HCT116 (cell line): ENCODE data around the gene CACNA1C. TPM values are rescaled to one million over a fixed set of nuclear protein-coding genes. Genes with fewer than 3 reads are reported as not detected.

ENCODE experiments used
- ATAC-seq: fragments of 200-7000 bp; cut with Tn5 transposase; 2 replicates; pipeline ENCODE4 v1.9.1; 2020; ENCODE audit warnings: mild to moderate bottlenecking, moderate library complexity
- BruUV-seq: library from RNA; stranded (reverse); fragments of 400-500 nt; replicated peaks from 2 replicates; lab custom pipeline; 2021; lab: Mats Ljungman, UMichigan
- CTCF ChIA-PET: fragments of 300-600 bp; sonication (Branson Sonifier 250); formaldehyde crosslinking; loops from one replicate; lab custom pipeline; 2021; ENCODE audit warnings: antibody characterized with exemption; lab: Charles Lee
- POLR2A ChIA-PET: fragments of 300-600, 350-600 bp; sonication (Branson Sonifier 250); formaldehyde crosslinking; loops from one replicate; lab custom pipeline; 2021; ENCODE audit warnings: antibody characterized with exemption; lab: Charles Lee
- RAD21 ChIA-PET, 2 experiments: fragments of 300-600 bp; sonication (Branson Sonifier 250); formaldehyde crosslinking; loops; one replicate each; lab custom pipeline; 2023; ENCODE audit warnings: low total read pairs in 2 of 2; ENCODE audit not compliant: uncharacterized antibody in 2 of 2, unreplicated experiment in 2 of 2, low non-redundant PET in 1 of 2; lab: Charles Lee
- DNase-seq: peaks from one replicate; pipeline ENCODE4 v3.0.0-alpha.2; 2010; ENCODE audit warnings: low read depth, low spot score
- H2AFZ ChIP-seq: fragments of 200-600 bp; shearing (Covaris generic), sonication (generic); 2 replicates; pipeline ENCODE4 v1.6.1; 2017; ENCODE audit warnings: low read depth, mixed run types, mixed read lengths, antibody characterized with exemption, low read length; ENCODE audit not compliant: poor library complexity, severe bottlenecking
- H3K27ac ChIP-seq: 2 replicates; pipeline ENCODE4 v1.5.1; 2012; ENCODE audit warnings: low read depth, low read length
- H3K27me3 ChIP-seq: fragments of 200-600 bp; sonication (generic); 2 replicates; pipeline ENCODE4 v1.6.1; 2016; ENCODE audit warnings: mixed run types, low read length, mixed read lengths; ENCODE audit not compliant: insufficient read depth
- H3K36me3 ChIP-seq, 2 experiments: fragments of 200-500 bp in 1 of 2; fragments of 200-600 bp in 1 of 2; sonication (Bioruptor generic) in 1 of 2; sonication (generic) in 1 of 2; 2 replicates each; pipeline versions ENCODE4 v1.5.1 to v1.6.1; 2014 to 2016; ENCODE audit warnings: low read length in 2 of 2, inconsistent platforms in 1 of 2, mixed read lengths in 1 of 2, mixed run types in 1 of 2; ENCODE audit not compliant: insufficient read depth in 2 of 2, control insufficient read depth in 1 of 2
- H3K4me1 ChIP-seq, 2 experiments: fragments of 200-600 bp in 1 of 2; sonication (generic) in 1 of 2; 2 replicates each; pipeline versions ENCODE4 v1.5.1 to v1.6.1; 2012 to 2017; ENCODE audit warnings: low read length in 2 of 2, inconsistent platforms in 1 of 2, mild to moderate bottlenecking in 1 of 2, mixed read lengths in 1 of 2, mixed run types in 1 of 2, moderate library complexity in 1 of 2; ENCODE audit not compliant: insufficient read depth in 2 of 2, control insufficient read depth in 1 of 2
- H3K4me2 ChIP-seq: fragments of 200-600 bp; sonication (generic); 2 replicates; pipeline ENCODE4 v1.6.1; 2017; ENCODE audit warnings: mixed run types, low read length, mixed read lengths
- H3K4me3 ChIP-seq, 2 experiments: fragments of 200-600 bp in 1 of 2; sonication (generic) in 1 of 2; replicated peaks in 1 of 2; 2 replicates each; pipeline ENCODE4 v1.5.1; 2011 to 2016; ENCODE audit warnings: low read length in 2 of 2, control low read depth in 1 of 2, low read depth in 1 of 2, mild to moderate bottlenecking in 1 of 2, mixed read lengths in 1 of 2, mixed run types in 1 of 2
- H3K79me2 ChIP-seq: fragments of 200-600 bp; sonication (generic); 2 replicates; pipeline ENCODE4 v1.6.1; 2017; ENCODE audit warnings: mild to moderate bottlenecking, mixed run types, low read length, moderate library complexity, mixed read lengths; ENCODE audit not compliant: insufficient read depth
- H3K9ac ChIP-seq: fragments of 200-600 bp; sonication (generic); 2 replicates; pipeline ENCODE4 v1.6.1; 2016; ENCODE audit warnings: low read length, mixed read lengths
- H3K9me2 ChIP-seq: fragments of 200-600 bp; sonication (generic), shearing (Covaris generic); 2 replicates; pipeline ENCODE4 v1.6.1; 2017; ENCODE audit warnings: mixed run types, mild to moderate bottlenecking, moderate library complexity; ENCODE audit not compliant: insufficient read depth
- H3K9me3 ChIP-seq, 2 experiments: fragments of 200-500 bp in 1 of 2; fragments of 200-600 bp in 1 of 2; sonication (Bioruptor generic) in 1 of 2; sonication (generic) in 1 of 2; 2 replicates each; pipeline ENCODE4 v1.6.1; 2014 to 2017; ENCODE audit warnings: low read length in 2 of 2, mixed read lengths in 2 of 2, inconsistent platforms in 1 of 2, low read depth in 1 of 2, mild to moderate bottlenecking in 1 of 2, mixed run types in 1 of 2, moderate library complexity in 1 of 2; ENCODE audit not compliant: control insufficient read depth in 1 of 2, insufficient read depth in 1 of 2
- H4K20me1 ChIP-seq: fragments of 200-600 bp; sonication (generic), shearing (Covaris generic); 2 replicates; pipeline ENCODE4 v1.6.1; 2017; ENCODE audit warnings: mixed run types, mild to moderate bottlenecking, moderate library complexity; ENCODE audit not compliant: insufficient read depth
- CBX3 ChIP-seq: IDR thresholded peaks from 2 replicates; pipeline ENCODE4 v1.6.1; 2012; ENCODE audit warnings: low read depth
- EGR1 ChIP-seq: IDR thresholded peaks from 2 replicates; pipeline ENCODE4 v1.6.1; 2012; ENCODE audit warnings: low read depth
- EZH2 ChIP-seq: fragments of 200-600 bp; sonication (generic); IDR thresholded peaks from 2 replicates; pipeline ENCODE4 v1.6.1; 2017; ENCODE audit warnings: antibody characterized with exemption, mixed run types
- FOSL1 ChIP-seq: IDR thresholded peaks from 2 replicates; pipeline ENCODE4 v1.6.1; 2012; ENCODE audit warnings: low read depth
- POLR2A ChIP-seq: IDR thresholded peaks from 2 replicates; pipeline ENCODE4 v1.7.0; 2011; ENCODE audit warnings: borderline replicate concordance; ENCODE audit not compliant: insufficient read depth, insufficient read length; ENCODE audit errors: extremely low read depth
- POLR2AphosphoS5 ChIP-seq: IDR thresholded peaks from 2 replicates; pipeline ENCODE4 v1.6.1; 2011; ENCODE audit warnings: mild to moderate bottlenecking, low read depth, low read length, moderate library complexity
- RAD21 ChIP-seq: IDR thresholded peaks from 2 replicates; pipeline ENCODE4 v1.6.1; 2012; ENCODE audit warnings: low read depth, mild to moderate bottlenecking
- SIN3A ChIP-seq: IDR thresholded peaks from 2 replicates; pipeline ENCODE4 v1.6.1; 2012; ENCODE audit warnings: low read depth
- SP1 ChIP-seq: IDR thresholded peaks from 2 replicates; pipeline ENCODE4 v1.6.1; 2012; ENCODE audit warnings: low read depth
- TCF7L2 ChIP-seq: IDR thresholded peaks from 2 replicates; pipeline ENCODE4 v1.7.0; 2011; ENCODE audit warnings: borderline replicate concordance, inconsistent platforms; ENCODE audit not compliant: insufficient read depth, insufficient read length; ENCODE audit errors: extremely low read depth
- YY1 ChIP-seq: IDR thresholded peaks from 2 replicates; pipeline ENCODE4 v1.6.1; 2011; ENCODE audit warnings: low read length, low read depth, moderate library complexity, mild to moderate bottlenecking; ENCODE audit not compliant: insufficient replicate concordance; ENCODE audit errors: extremely low read depth
- ZNF274 ChIP-seq: fragments of 200-500 bp; sonication (Bioruptor generic); IDR thresholded peaks from 2 replicates; pipeline ENCODE4 v1.6.1; 2014; ENCODE audit warnings: mild to moderate bottlenecking, low read depth, low read length, inconsistent platforms
- intact Hi-C: fragments of 100-400 bp; cut with micrococcal nuclease; formaldehyde crosslinking; loops from 2 replicates; pipeline ENCODE4 v1.10.0; 2022
- total RNA-seq: library from RNA; stranded (reverse); gene quantifications from one replicate; pipeline ENCODE4 v1.2.1, GENCODE V29; 2021; ENCODE audit not compliant: unreplicated experiment
- TF ChIP-seq, protein P1 (sequence below): IDR thresholded peaks from 2 replicates; pipeline ENCODE4 v1.6.1; 2012; ENCODE audit warnings: low read depth
- TF ChIP-seq, protein P2 (sequence below): IDR thresholded peaks from 2 replicates; pipeline ENCODE4 v1.6.1; 2012

The CACNA1C gene
- total RNA-seq, 1 experiment from 2014 or later = 0.05 TPM

DNA sequence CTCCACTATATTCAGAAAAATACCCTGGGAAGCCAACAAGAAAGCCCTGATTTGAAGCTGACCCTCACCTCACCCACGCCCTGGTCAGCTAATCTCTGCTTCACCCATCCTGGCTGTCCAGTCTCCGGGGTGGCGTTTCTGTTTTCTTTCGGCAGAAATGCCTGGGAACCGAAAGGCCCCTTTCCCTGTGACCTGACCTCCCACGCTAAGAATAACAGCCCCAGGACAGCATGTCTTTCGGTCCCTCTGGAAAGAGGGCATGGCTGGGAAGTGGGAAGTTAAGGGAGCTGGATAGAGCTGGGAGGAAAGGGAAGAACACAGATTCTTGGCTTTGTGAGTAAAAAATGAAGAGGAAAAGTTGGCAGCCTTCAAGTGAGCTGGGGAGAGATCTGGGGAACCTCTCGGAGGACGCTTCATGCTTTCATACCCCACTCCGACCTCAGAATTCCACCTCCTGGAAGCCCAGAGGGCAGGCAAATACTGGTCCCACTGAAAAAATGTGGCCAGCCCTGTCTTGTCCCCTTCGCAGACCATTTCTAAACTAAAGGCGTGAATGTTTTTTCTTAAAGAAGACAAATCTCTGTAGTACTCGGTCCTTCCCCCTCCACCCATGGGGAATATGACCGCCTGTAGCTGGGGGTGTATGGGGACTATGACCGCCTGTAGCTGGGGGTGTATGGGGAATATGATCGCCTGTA, 579.0 kb downstream of the CACNA1C start:
- Histone ChIP-seq H3K27ac (no peak overlapping the region), H3K4me3 (no peak overlapping the region), H2AFZ (no peak overlapping the region), H4K20me1 (no peaks in the 10 kb centered on the region), H3K9me3 (no peaks in the 10 kb centered on the region), H3K9me2 (no peaks in the 10 kb centered on the region), H3K9ac (no peak overlapping the region), H3K36me3 (no peaks in the 10 kb centered on the region), H3K79me2 (no peaks in the 10 kb centered on the region), H3K4me2 (no peak overlapping the region), H3K4me1 (peaks cover 0 to 4% of the 10 kb centered on the region in 2 experiments; a peak in 2 of 4 replicates), H3K27me3 (peaks cover 12% of the 10 kb centered on the region; the same call in 1 of the 2 replicates)
- ChIA-PET RAD21 (no interaction called here), POLR2A (no interaction called here), CTCF (no interaction called here)
- TF ChIP-seq EZH2 (no peak), SP1 (no peak), TCF7L2 (no peak), FOSL1 (no peak)
- BruUV-seq = no TSS peak
- no peak for DNase-seq
- ATAC-seq = no peak
- intact Hi-C loops = no loop called here

DNA sequence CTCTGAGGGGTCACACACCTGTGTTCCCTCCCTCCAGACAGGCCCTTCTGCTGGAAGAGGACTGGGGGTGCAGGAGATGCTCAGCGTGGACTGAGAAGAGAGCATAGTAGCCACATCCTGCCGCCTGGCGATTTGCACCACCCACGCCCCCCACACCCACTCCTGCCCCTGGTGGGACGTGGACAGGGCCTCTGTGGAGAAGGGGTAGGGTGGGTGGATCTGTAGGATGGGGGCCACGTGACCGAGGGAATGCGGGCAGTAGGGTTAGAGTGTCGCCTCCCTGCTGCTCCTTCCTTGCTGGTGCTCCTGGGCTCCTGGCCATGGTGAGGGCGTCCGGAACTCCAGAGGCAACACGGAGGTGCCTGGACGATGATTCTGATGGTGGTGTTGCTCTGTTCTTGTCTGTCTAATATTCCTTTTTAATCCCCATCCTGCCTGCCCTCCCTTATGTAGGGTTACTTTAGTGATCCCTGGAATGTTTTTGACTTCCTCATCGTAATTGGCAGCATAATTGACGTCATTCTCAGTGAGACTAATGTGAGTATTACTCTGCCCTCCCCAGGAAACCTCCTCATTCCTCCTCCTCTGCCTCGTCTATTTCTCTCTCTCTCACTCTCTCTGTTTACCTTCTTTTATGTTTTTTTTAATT, 580.5 kb downstream of the CACNA1C start:
- no peak overlapping the region for H3K27ac ChIP-seq
- peaks cover 7% of the 10 kb centered on the region; the same call in 1 of the 2 replicates for H3K27me3 ChIP-seq
- no peaks in the 10 kb centered on the region for H3K4me1 ChIP-seq
- H3K36me3 ChIP-seq = no peaks in the 10 kb centered on the region
- H3K79me2 ChIP-seq = no peaks in the 10 kb centered on the region
- no TSS peak for BruUV-seq
- DNase-seq = no peak
- TF ChIP-seq SIN3A (no peak), EZH2 (no peak), RAD21 (no peak), TCF7L2 (no peak), EGR1 (no peak), SP1 (no peak), CBX3 (no peak), FOSL1 (no peak), ZNF274 (no peak), YY1 (no peak), POLR2AphosphoS5 (no peak), POLR2A (no peak)
- TF ChIP-seq, protein P1, sequence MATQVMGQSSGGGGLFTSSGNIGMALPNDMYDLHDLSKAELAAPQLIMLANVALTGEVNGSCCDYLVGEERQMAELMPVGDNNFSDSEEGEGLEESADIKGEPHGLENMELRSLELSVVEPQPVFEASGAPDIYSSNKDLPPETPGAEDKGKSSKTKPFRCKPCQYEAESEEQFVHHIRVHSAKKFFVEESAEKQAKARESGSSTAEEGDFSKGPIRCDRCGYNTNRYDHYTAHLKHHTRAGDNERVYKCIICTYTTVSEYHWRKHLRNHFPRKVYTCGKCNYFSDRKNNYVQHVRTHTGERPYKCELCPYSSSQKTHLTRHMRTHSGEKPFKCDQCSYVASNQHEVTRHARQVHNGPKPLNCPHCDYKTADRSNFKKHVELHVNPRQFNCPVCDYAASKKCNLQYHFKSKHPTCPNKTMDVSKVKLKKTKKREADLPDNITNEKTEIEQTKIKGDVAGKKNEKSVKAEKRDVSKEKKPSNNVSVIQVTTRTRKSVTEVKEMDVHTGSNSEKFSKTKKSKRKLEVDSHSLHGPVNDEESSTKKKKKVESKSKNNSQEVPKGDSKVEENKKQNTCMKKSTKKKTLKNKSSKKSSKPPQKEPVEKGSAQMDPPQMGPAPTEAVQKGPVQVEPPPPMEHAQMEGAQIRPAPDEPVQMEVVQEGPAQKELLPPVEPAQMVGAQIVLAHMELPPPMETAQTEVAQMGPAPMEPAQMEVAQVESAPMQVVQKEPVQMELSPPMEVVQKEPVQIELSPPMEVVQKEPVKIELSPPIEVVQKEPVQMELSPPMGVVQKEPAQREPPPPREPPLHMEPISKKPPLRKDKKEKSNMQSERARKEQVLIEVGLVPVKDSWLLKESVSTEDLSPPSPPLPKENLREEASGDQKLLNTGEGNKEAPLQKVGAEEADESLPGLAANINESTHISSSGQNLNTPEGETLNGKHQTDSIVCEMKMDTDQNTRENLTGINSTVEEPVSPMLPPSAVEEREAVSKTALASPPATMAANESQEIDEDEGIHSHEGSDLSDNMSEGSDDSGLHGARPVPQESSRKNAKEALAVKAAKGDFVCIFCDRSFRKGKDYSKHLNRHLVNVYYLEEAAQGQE = no peak
- TF ChIP-seq, protein P2, sequence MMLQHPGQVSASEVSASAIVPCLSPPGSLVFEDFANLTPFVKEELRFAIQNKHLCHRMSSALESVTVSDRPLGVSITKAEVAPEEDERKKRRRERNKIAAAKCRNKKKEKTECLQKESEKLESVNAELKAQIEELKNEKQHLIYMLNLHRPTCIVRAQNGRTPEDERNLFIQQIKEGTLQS = no peak
- POLR2A ChIA-PET = no interaction called here
- no peaks in the 10 kb centered on the region for H3K9me2 ChIP-seq
- CTCF ChIA-PET = no interaction called here
- no peak overlapping the region for H3K4me3 ChIP-seq
- H2AFZ ChIP-seq = no peak overlapping the region
- H3K9ac ChIP-seq = no peak overlapping the region
- ATAC-seq = no peak
- no peaks in the 10 kb centered on the region for H3K9me3 ChIP-seq
- H4K20me1 ChIP-seq = no peaks in the 10 kb centered on the region
- intact Hi-C loops = no loop called here
- no peak overlapping the region for H3K4me2 ChIP-seq
- RAD21 ChIA-PET = no interaction called here
